HG02870 (cell line): ENCODE results near the gene NT5DC4.

Source experiments
- ATAC-seq: cut with Tn5 transposase; IDR thresholded peaks from one replicate; pipeline ENCODE4 v1.9.1; 2021; ENCODE audit warnings: mild to moderate bottlenecking, moderate library complexity; ENCODE audit not compliant: unreplicated experiment

NT5DC4 gene

GRCh38 chr2:112782234-112782799 lies 61.5 kb downstream of the NT5DC4 start:
- peak; percentile 83 for ATAC-seq

- ATAC-seq, result no peak
Observed at GRCh38 chr2:112783187-112783714, 62.4 kb downstream of the NT5DC4 start.

- ATAC-seq, result no peak
Observed at GRCh38 chr2:112784199-112785189, 63.7 kb downstream of the NT5DC4 start, which contains the start of gene IL1A. TSS of gene IL1A (minus strand) at chr2:112784493. CDS start at chr2:112783770, 723 bp downstream.

GRCh38 chr2:112787294-112787693 lies 66.5 kb downstream of the NT5DC4 start:
- ATAC-seq, result no peak

GRCh38 chr2:112787729-112788393 lies 67.0 kb downstream of the NT5DC4 start:
- no peak for ATAC-seq

- ATAC-seq, result no peak
Observed at GRCh38 chr2:112788653-112789052, 67.8 kb downstream of the NT5DC4 start.
